CD4-positive, alpha-beta T cell treated with Interleukin-12 subunit alpha and Interleukin-12 subunit beta, for 1 hour (primary cell): ENCODE results near the gene NOP9.
A peak's percentile ranks its signal among the peaks of the same experiment; 100 is the strongest.
"Not testable (repeated sequence)": the region's sequence is repeated elsewhere in the genome, so short reads cannot be mapped to it uniquely, and the experiment has no call there.

ENCODE experiments used
- DNase-seq: peaks from one replicate; pipeline ENCODE4 v3.0.0-alpha.2; 2020

Gene NOP9

GRCh38 chr14:24330973-24331674 lies 31.5 kb downstream of the NOP9 start:
- no peak for DNase-seq

GRCh38 chr14:24331731-24332267 lies 32.1 kb downstream of the NOP9 start:
- DNase-seq = no peak

GRCh38 chr14:24332268-24332993 lies 32.8 kb downstream of the NOP9 start:
- peak; percentile 92 for DNase-seq

GRCh38 chr14:24334431-24335291 lies 35.0 kb downstream of the NOP9 start, which contains the start of gene ADCY4:
Gene ADCY4 (minus strand): TSS chr14:24335071. CDS start chr14:24334652, 419 bp downstream.
- no peak for DNase-seq

- DNase-seq = no peak
Measured at GRCh38 chr14:24335461-24336171, 36.0 kb downstream of the NOP9 start.

- DNase-seq = no peak
Measured at GRCh38 chr14:24337144-24337823, 37.6 kb downstream of the NOP9 start.

- DNase-seq = no peak
Measured at GRCh38 chr14:24337824-24338175, 38.1 kb downstream of the NOP9 start.

- DNase-seq = no peak
Measured at GRCh38 chr14:24338843-24339242, 39.2 kb downstream of the NOP9 start.

- peak; percentile 67 for DNase-seq
Measured at GRCh38 chr14:24339284-24340151, 39.9 kb downstream of the NOP9 start, which contains the start of gene RIPK3. Gene RIPK3 (minus strand): TSS chr14:24339991. CDS start chr14:24339826, 165 bp downstream.

- no peak for DNase-seq
Measured at GRCh38 chr14:24340606-24341005, 41.0 kb downstream of the NOP9 start.

GRCh38 chr14:24342889-24343288 lies 43.2 kb downstream of the NOP9 start:
- DNase-seq = no peak

- no peak for DNase-seq
Measured at GRCh38 chr14:24343795-24344660, 44.4 kb downstream of the NOP9 start.

- DNase-seq = no peak
Measured at GRCh38 chr14:24347134-24347533, 47.5 kb downstream of the NOP9 start.

- no peak for DNase-seq
Measured at GRCh38 chr14:24348186-24348585, 48.5 kb downstream of the NOP9 start.

GRCh38 chr14:24349742-24350141 lies 50.1 kb downstream of the NOP9 start:
- no peak for DNase-seq

- DNase-seq = no peak
Measured at GRCh38 chr14:24351517-24351916, 51.9 kb downstream of the NOP9 start.

- DNase-seq = no peak
Measured at GRCh38 chr14:24353559-24354481, 54.2 kb downstream of the NOP9 start.

GRCh38 chr14:24354482-24354825 lies 54.8 kb downstream of the NOP9 start:
- DNase-seq = not testable (repeated sequence)

GRCh38 chr14:24355009-24355408 lies 55.4 kb downstream of the NOP9 start:
- DNase-seq = no peak
